Body of pancreas (tissue), 4 donors: Measurements from ENCODE around the gene PREX1.

ENCODE experiments used
- POLR2A ChIP-seq, 3 donors: fragments of 450-650 bp; IDR thresholded peaks; one replicate each; pipeline ENCODE4 v1.6.1; 2016; ENCODE audit warnings: antibody characterized with exemption in 3 of 3, mild to moderate bottlenecking in 2 of 3
- TF ChIP-seq, protein P1 (sequence below), 7 experiments: fragments of 450-650 bp in 4 of 7; fragments of 200-600 bp in 3 of 7; sonication (generic) in 3 of 7; IDR thresholded peaks; one replicate each; pipeline ENCODE4 v1.5.1; 2016 to 2019; ENCODE audit warnings: antibody characterized with exemption in 7 of 7

GRCh38 chr20:48741669-48742068 is 86.1 kb downstream of the PREX1 start:
- TF ChIP-seq, protein P1, sequence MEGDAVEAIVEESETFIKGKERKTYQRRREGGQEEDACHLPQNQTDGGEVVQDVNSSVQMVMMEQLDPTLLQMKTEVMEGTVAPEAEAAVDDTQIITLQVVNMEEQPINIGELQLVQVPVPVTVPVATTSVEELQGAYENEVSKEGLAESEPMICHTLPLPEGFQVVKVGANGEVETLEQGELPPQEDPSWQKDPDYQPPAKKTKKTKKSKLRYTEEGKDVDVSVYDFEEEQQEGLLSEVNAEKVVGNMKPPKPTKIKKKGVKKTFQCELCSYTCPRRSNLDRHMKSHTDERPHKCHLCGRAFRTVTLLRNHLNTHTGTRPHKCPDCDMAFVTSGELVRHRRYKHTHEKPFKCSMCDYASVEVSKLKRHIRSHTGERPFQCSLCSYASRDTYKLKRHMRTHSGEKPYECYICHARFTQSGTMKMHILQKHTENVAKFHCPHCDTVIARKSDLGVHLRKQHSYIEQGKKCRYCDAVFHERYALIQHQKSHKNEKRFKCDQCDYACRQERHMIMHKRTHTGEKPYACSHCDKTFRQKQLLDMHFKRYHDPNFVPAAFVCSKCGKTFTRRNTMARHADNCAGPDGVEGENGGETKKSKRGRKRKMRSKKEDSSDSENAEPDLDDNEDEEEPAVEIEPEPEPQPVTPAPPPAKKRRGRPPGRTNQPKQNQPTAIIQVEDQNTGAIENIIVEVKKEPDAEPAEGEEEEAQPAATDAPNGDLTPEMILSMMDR (IDR thresholded peaks at IDR 0.05) = no peak
- no peak for TF ChIP-seq POLR2A (IDR thresholded peaks at IDR 0.05)
